NCI-H446 (cell line): ENCODE measurements around the gene LRP8.

Experiments
- DNase-seq, 2 experiments: peaks; one replicate each; lab custom pipeline; 2025; lab: John Stamatoyannopoulos, UW

LRP8 gene

DNA sequence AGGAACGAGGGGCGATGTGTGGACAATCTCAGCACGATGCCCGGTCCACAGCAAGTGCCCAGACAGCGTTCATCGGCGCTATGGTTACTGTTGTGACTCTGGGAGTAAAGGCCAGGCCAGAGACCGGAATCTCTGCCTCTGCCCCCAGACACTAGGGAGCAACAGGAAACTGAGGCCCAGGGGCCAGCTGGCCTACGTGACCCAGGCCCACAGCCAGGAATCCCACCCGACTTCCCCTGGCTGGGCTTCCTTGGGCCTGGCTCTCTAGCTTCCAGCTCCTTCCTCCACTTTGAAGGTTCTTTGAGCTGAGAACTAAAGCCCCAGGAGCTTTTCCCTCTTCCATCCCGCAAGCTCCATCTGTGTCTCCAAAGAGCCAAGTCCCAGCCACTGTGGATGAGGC is 4.6 kb downstream of the LRP8 start:
- peak in 1 of 2 experiments; percentile 24 for DNase-seq

- DNase-seq: no peak
Observed at GRCh38 chr1:53321776-53322602, 5.9 kb downstream of the LRP8 start.

DNA sequence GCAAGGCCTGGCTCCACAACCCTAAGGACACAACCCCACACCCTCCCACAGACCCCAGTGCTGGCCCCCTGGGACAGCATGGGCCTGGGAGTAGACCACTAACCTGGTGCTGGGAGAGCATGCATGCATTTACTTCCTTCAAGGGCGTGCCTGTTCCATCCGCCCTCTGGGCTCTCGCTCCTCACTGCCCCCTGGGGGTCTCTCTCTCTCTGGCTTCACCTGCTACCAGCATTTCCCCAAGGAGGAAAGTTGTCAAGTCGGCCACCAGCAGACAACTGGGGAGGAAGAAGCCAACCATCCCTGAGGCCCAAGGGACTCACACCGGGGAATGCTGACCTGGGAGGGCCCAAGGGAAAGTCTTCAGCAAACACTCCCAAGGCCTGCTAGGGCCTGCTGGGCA is 6.5 kb downstream of the LRP8 start:
- no peak for DNase-seq

DNA sequence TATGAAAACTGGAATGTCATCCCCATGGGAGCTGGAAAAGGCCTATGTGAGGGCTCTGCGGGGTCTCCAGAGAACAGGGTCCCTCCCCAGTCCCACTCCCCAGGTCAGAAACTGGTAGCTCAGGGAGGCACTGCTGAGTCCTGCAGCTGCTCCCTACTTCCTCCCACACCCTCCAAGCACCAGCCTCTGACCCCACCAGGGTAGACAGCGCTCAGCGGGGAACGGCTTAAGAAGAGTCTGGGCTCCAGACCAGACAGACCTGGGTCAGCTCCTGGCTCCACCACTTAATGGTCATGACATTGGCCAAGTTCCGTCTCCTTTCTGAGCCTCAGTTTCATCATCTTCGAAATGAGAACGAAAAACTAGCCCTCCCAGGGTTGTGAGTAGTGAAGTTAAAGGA is 7.2 kb downstream of the LRP8 start:
- no peak for DNase-seq

DNA sequence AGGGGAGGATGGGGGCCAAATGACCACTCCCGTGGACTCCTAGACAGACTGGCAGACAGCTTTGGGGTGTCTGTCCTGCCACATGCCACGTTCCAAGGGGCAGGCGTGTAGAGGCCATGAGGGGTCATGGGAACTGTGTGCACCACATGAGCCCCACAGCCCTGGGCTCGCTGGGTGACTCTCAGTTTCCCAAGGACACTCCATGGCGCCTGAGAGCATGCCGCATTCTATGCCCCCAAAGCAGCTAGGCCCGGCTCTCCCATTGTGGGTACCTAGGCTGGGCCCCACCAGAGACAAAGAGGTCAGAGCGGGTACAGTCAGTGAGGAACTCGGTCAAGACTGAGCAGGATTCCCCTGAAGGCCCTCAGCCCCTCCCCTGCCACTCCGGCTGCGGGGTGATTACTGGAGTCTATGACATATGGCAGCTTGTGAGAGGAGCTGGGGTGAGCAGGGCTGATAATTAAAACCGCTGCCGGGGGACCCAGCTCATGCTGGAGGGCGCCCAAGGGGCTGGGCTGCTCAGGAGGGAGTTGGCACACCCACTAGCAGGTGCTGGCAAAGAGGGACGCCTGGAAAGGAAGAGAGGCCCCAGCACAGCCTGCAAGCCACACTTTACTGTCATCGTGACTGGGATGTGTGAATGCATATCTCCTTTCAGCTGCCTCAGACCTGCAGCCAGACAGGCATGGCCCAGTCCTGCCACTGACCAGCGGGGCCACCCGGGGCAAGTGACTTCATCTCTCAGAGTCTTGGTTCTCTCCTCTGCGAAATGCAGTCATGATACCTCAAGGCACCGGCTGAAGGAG is 8.4 kb downstream of the LRP8 start:
- peak; percentile 71 to 95 for DNase-seq

DNA sequence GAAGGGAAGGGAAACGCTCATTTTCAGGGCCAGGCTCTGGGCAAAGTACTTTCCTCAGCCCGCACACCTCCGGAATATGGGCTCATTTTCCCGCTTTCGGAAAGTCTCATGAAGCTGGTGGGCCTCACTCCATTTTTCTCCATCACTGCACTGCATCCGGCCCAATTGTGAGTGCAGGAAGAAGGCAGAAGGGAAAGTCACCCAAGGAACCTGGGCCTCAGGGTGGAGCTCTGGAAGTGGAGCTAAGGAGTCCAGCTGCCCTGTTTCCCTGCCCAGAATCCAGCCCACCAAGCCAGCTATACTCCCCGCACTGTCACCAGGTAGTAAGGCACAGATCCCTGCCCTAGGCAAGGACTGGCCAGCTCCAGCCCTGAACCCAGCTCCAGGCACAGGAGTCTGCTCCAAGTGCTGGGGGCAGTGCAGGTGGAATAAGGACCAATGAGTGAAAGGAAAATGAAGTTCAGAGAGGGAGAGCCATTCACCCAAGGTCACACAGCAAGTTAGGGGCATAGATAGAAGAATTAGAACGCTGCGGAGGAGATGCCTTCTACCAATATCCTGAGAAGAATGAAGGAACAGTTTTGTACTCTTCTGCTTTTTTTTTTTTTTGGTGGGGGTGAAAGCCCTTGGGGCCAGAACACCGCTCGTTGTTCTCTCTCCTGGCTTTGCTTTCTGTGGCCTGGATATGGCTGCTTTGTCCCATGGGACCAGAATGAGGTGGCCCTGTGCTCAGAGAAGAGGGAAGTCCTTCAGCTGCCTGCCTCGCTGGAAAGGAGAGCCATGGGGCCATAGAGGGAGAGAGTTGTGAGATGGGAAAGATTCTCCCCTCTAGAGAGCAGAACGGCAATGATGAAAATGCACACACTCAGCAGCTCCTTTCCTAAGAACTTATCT is 10.0 kb downstream of the LRP8 start:
- no peak for DNase-seq

DNA sequence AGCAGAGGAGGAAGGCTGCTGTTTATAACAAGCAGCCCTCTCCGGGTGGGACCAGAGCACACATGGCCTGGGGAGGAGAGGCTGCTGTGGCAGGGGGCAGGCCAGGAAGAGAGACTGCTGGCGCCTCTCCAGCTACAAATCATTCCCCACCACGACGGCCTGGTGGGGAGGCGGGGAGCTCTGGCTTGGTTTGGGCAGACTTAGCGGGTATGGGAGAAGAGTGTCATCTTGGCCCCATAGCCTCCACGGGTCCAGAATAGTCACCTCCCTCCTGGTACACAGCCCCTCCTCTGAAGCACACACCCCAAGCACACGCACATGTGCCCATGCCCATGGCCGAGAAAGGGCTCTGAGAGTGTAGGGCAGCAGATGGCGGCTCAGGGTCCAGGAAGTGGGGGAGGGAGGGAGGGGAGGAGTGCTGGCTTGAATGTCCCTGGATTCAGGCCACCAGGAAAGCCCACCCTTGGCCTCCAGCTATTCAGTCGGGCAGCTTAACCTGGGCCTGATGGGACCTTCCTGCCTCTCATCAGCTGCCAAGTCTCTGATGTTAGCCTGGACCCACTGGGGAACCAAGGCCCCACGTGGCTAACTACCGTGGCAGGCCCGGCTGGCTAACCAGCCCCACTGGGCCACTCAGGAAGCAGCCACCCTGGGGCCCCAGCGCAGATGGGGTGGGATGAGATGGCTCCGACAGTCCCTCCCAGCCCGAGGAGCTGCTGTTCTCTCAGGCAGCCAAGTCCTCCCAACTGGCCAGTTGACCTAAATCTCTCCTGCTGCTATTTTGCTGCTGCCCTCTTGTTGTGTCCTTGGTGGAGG is 10.9 kb downstream of the LRP8 start:
- peak; percentile 92 to 95 for DNase-seq

- no peak for DNase-seq
Observed at GRCh38 chr1:53316424-53316765, 11.5 kb downstream of the LRP8 start.

DNA sequence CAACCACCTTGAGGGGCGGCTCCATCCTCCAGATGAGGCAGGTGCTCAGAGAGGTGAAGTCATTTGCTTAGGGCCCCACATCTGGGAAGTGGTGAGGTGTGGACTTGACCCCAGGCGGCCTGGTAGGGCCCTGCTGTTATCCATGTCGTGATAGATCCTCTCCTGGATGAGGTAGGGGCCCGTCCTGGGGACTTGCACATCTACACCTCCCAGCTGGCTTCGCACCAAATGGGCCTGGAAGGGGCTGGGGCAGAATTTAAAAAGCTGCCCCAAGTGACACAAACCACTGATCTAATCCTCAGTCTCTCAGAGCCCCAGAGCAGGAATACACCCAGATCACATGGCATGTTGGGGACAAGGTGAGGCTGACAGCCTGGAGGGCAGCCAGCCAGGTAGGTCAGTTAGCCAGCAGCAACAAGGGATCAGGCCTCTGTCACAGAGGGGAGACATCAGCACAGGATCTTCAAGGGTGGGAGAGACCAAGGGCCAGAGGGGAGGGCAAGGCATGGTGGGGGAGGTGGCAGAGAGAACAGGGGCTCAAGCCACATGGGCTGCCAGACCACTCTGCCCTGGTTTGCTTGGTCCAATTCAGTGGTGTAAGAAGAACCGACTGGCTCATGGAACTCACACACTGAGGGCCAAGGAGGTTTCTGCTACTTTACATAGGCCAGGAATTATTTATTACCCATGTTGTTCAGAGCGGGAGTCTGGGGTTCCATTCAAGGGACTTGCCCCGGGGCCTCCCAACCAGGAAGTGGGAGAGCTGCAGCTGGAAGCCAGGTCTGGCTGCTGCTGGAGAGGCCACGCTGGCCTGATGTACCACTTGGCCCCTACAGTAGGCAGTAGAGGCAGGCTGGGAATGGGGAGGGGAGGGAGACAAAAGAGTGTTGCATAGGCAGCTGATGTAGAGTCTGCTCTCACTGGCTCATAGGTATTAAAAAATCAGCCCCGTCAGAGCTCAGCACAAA is 12.1 kb downstream of the LRP8 start:
- no peak for DNase-seq

DNA sequence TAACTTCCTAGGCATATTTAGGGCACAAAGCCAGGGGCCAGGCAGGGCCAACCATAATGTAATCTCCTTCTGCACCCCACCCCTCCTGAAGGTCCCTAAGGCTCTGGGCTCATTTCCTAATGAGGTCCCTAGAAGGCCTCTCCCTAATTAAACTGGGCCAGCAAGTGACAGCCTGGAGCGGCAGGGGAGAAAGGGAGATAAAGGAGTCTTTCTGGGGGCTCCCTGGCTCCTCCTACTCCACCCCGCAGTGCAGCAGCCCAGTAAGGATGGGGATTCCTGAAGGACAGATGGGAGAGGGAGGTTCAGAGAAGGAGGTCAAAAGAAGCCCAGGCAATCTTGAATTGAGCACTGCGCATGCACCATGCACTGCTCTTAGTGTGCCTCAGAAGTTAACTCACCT is 12.8 kb downstream of the LRP8 start:
- DNase-seq: no peak

GRCh38 chr1:53314606-53315005 is 13.3 kb downstream of the LRP8 start:
- DNase-seq: no peak

GRCh38 chr1:53314096-53314495 is 13.8 kb downstream of the LRP8 start:
- no peak for DNase-seq

GRCh38 chr1:53313556-53313955 is 14.3 kb downstream of the LRP8 start:
- no peak for DNase-seq

DNA sequence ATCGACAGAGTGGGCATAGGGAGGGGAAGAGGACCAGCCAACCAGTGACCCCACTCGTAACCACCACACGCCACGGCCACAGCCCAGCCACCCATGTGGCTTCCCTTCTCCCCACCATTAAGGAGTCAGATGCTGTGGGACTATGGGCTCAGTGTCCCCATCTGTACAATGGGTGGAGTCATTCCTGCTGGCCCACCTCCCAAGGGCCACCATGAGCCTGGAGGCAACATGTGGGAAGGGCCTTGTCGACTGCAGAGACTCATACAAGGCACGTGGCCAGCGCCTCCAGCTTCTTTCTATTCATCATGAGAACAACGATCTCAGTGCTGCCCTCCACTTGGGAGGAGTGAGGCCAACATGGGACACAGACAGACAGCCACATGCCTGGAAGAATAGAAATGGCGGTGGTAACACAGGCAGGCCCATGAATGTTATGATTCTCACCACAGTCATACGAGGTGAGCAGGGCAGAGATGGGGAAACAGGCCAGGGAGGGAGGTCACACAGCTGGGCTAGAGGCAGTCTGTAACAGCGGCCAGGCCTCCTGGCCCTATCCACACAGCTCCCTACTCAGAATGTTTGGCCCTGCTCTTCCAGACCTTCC is 16.1 kb downstream of the LRP8 start:
- peak in 1 of 2 experiments; percentile 77 for DNase-seq

DNA sequence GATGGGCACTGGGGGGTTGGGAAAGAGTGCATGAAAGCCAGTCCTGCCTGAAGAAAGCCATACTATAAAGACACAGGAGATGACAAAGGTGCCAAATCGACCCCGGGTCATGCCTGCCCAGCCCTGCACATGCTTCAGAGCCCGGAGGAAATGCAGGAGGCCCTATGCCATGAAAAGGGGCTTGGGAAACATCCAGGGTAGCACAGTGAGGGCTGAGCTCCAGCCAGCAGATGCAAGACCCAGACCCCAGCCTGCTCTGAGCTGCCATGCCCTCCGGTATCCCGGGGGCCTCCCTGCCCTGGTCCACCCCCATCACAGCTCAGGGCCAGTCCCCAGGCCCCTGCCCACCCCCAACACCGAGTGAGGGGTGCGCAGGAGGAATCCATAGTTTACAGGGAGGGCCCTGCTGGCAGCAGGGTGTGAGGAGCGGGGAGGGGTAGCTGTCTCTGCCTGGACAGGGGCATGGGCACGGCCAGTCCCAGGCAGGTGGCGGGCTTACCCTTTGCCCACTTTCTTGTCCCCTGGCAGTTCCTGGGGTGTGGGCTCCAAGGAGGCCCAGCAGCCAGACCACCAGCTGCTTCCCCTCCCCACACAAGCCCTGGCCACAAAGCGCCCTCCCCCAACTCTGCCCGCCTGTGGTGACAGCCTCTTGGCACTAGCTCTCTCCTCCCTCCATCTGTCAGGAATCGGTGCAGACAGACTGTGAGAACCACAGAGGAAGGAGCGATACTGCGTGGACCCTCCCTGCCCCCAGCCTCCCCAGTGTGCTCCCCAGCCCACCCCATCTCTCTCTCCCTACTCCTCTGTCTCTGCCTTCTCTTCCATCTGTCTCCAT is 16.8 kb downstream of the LRP8 start:
- DNase-seq: peak; percentile 74 to 90

- peak in 1 of 2 experiments; percentile 26 for DNase-seq
Observed at GRCh38 chr1:53309802-53310201, 18.1 kb downstream of the LRP8 start.

GRCh38 chr1:53308506-53308905 is 19.4 kb downstream of the LRP8 start:
- DNase-seq: no peak

DNA sequence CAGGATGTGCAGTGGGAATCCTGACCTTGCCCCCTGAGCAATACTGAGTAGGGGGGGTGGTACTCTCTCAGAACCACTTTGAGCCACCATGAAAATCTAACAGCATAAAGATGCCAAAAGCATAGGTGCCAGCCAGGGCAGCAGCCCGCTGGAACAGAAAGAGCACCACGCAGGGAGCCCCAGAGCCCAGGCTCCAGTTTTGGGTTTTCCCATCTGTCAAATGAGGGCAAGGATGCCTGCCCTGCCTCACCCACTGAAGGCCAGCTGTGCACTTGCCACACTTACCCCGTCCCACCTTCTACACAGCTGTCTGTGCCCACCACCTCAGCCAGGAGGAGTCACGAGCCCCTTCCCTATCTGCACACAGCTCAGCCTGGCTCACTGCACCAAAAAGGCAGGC is 20.8 kb downstream of the LRP8 start:
- DNase-seq: peak in 1 of 2 experiments; percentile 59

GRCh38 chr1:53306168-53306567 is 21.7 kb downstream of the LRP8 start:
- peak; percentile 52 to 71 for DNase-seq
